Activated CD8-positive, alpha-beta memory T cell treated with anti-CD3 and anti-CD28 coated beads, Interleukin-2, amount 50 U/mL, for 48 hours (primary cell): ENCODE measurements around the gene PTGER2.

Experiments
- DNase-seq: peaks from one replicate; pipeline ENCODE4 v3.0.0-alpha.2; 2020

The PTGER2 gene

GRCh38 chr14:52307376-52307775, 6.7 kb upstream of the PTGER2 start:
- DNase-seq = no peak

- DNase-seq = no peak
Observed at GRCh38 chr14:52307905-52308304, 6.2 kb upstream of the PTGER2 start.

- no peak for DNase-seq
Observed at GRCh38 chr14:52310541-52310940, 3.6 kb upstream of the PTGER2 start.

GRCh38 chr14:52312931-52313355, 1.2 kb upstream of the PTGER2 start:
- no peak for DNase-seq

GRCh38 chr14:52313462-52313861, 650 bp upstream of the PTGER2 start:
- no peak for DNase-seq

- DNase-seq = peak; percentile 77
Observed at GRCh38 chr14:52314595-52315354, 663 bp downstream of the PTGER2 start.

- no peak for DNase-seq
Observed at GRCh38 chr14:52315355-52315718, 1.2 kb downstream of the PTGER2 start.

- DNase-seq = no peak
Observed at GRCh38 chr14:52318062-52318461, 4.0 kb downstream of the PTGER2 start.

- no peak for DNase-seq
Observed at GRCh38 chr14:52318826-52319645, 4.9 kb downstream of the PTGER2 start.

GRCh38 chr14:52319919-52320318, 5.8 kb downstream of the PTGER2 start:
- no peak for DNase-seq

GRCh38 chr14:52325126-52325525, 11.0 kb downstream of the PTGER2 start:
- no peak for DNase-seq

GRCh38 chr14:52325630-52326029, 11.5 kb downstream of the PTGER2 start:
- DNase-seq = no peak

GRCh38 chr14:52327374-52328226, 13.5 kb downstream of the PTGER2 start:
- DNase-seq = no peak

- DNase-seq = no peak
Observed at GRCh38 chr14:52328276-52328675, 14.2 kb downstream of the PTGER2 start.

GRCh38 chr14:52329678-52330369, 15.7 kb downstream of the PTGER2 start:
- no peak for DNase-seq

- no peak for DNase-seq
Observed at GRCh38 chr14:52332269-52332668, 18.2 kb downstream of the PTGER2 start.

- no peak for DNase-seq
Observed at GRCh38 chr14:52333108-52333507, 19.0 kb downstream of the PTGER2 start.

- DNase-seq = no peak
Observed at GRCh38 chr14:52333823-52334657, 19.9 kb downstream of the PTGER2 start.

- no peak for DNase-seq
Observed at GRCh38 chr14:52336241-52336640, 22.1 kb downstream of the PTGER2 start.

- DNase-seq = no peak
Observed at GRCh38 chr14:52338051-52338681, 24.1 kb downstream of the PTGER2 start.

GRCh38 chr14:52339262-52339661, 25.1 kb downstream of the PTGER2 start:
- no peak for DNase-seq
